ENCODE results near the gene RIBC2. TPM values are rescaled to one million over a fixed set of nuclear protein-coding genes. Genes with fewer than 3 reads are reported as not detected.

RIBC2 gene
- total RNA-seq (2012; rRNA removed) (0.28 and 0.36 TPM in 2 replicates), polyA plus RNA-seq (2012; rRNA removed) (0.29 and 0.50 TPM in 2 replicates), Bru-seq, nascent RNA (percentile 19 among the genes with signal in this experiment), BruChase-seq, experiment 1, labeled RNA remaining after a 6-hour chase (percentile 19 among the genes with signal in this experiment), BruChase-seq, experiment 2, labeled RNA remaining after a 2-hour chase (percentile 16 among the genes with signal in this experiment)
- polyA plus RNA-seq (2012; cell fraction: cytosol; rRNA removed) = 0.04 and 0.08 TPM in 2 replicates
- 0.07 and 0.11 TPM in 2 replicates for polyA plus RNA-seq (2012; cell fraction: nucleus; rRNA removed; ENCODE audit: low replicate concordance)
- long read RNA-seq = 0 reads

- Histone ChIP-seq H4K91ac (ENCODE audit: insufficient read depth, low read depth, low read length) (no peak within 1 kb of the TSS; the same call in 1 of the 2 replicates), H4K20me1 (ENCODE audit: insufficient read depth, low read length) (no peaks in the 10 kb centered on the region), H3K56ac (ENCODE audit: extremely low read depth, insufficient read depth, low read length) (no peak within 1 kb of the TSS), H3K4ac (ENCODE audit: low read depth, low read length) (peak within 1 kb of the TSS; percentile 40; the same call in 1 of the 2 replicates), H3K4me2 (ENCODE audit: low read depth, low read length) (peak within 1 kb of the TSS; percentile 92), H3K14ac (replicated peaks; ENCODE audit: low read depth, low read length) (peak within 1 kb of the TSS; percentile 59), H3K4me1 (ENCODE audit: control insufficient read depth, insufficient read depth, low read length) (peaks cover 2% of the 10 kb centered on the region), H2BK15ac (ENCODE audit: low read depth, low read length) (no peak within 1 kb of the TSS), H2BK20ac (ENCODE audit: low read depth, low read length) (no peak within 1 kb of the TSS), H2BK120ac (ENCODE audit: low read depth, low read length) (peak within 1 kb of the TSS; percentile 28; the same call in 1 of the 2 replicates), H2AK5ac (ENCODE audit: low read depth, low read length) (no peak within 1 kb of the TSS), H4K8ac (ENCODE audit: low read depth in 2 of 2, low read length in 2 of 2) (peak within 1 kb of the TSS in 1 of 2 experiments; percentile 55; a peak in 1 of 4 replicates), H2AK9ac (replicated peaks; ENCODE audit: low read depth, low read length, poor library complexity) (peak within 1 kb of the TSS; percentile 22), H3K4me3 (ENCODE audit: insufficient read depth, low read depth, low read length) (peak within 1 kb of the TSS; percentile 66), H3K9ac (ENCODE audit: low read depth, low read length) (peak within 1 kb of the TSS; percentile 65; the same call in 1 of the 2 replicates), H3K23ac (ENCODE audit: low read depth, low read length) (no peak within 1 kb of the TSS), H2AFZ (replicated peaks; ENCODE audit: low read length, poor library complexity) (peak within 1 kb of the TSS; percentile 92), H3K36me3 (ENCODE audit: control insufficient read depth, insufficient read depth, low read length) (no peaks in the 10 kb centered on the region; the same call in 1 of the 2 replicates), H3K27ac (ENCODE audit: insufficient read depth, low read length) (no peak within 1 kb of the TSS; the same call in 1 of the 2 replicates), H2BK5ac (ENCODE audit: low read depth, low read length, poor library complexity, severe bottlenecking) (no peak within 1 kb of the TSS), H3K18ac (ENCODE audit: low read depth, low read length) (no peak within 1 kb of the TSS), H3K9me1 (ENCODE audit: insufficient read depth, low read length) (no peaks in the 10 kb centered on the region), H3K27me3 (ENCODE audit: control insufficient read depth, insufficient read depth, low read length) (peaks cover 2% of the 10 kb centered on the region), H3K79me1 (ENCODE audit: low read depth in 1 of 2, low read length in 2 of 2) (0 out of 4 replicates have a peak, but pooled peaks cover 0 to 3% of the 10 kb centered on the region in 2 experiments), H4K5ac (ENCODE audit: low read depth, low read length) (no peak within 1 kb of the TSS), H3K9me3 (ENCODE audit: control insufficient read depth, insufficient read depth, low read length) (no peaks in the 10 kb centered on the region)
- peak; percentile 57 for DNase-seq
- dilution Hi-C loops (cut with HindIII; ENCODE audit: low sequenced_read_pairs, unreplicated experiment) = no loop called here
- in situ Hi-C loops (cut with MboI; ENCODE audit: low sequenced_read_pairs) = no loop called here
- TF ChIP-seq ELK1 (IDR thresholded peaks at IDR 0.05; ENCODE audit: borderline replicate concordance, low read depth, low read length) (no peak), MAZ (IDR thresholded peaks at IDR 0.05; ENCODE audit: borderline replicate concordance, low read depth, low read length) (no peak), BHLHE40 (IDR thresholded peaks at IDR 0.05; ENCODE audit: low read depth, low read length) (no peak), FOS (IDR thresholded peaks at IDR 0.05; ENCODE audit: low read depth, low read length) (no peak)
- no TSS peak for BruUV-seq (replicated peaks)
- ChIA-PET CTCF (interaction anchor here (0.6 kb wide), 2 partner anchors 65 to 326 kb away, joined by 3 read pairs; no protein-coding TSS in a partner anchor), POLR2A (ENCODE audit: unreplicated experiment) (no interaction called here)
- 8% methylated on average over 38 of the region's 68 CpGs; no CpG with 5 or more reads in 1 of the 2 experiments for WGBS, 2 experiments (ENCODE audit: extremely low coverage in 2 of 2, insufficient read length in 1 of 2)
- ATAC-seq (ENCODE audit: low read depth) = peak; percentile 74
- intact Hi-C loops (cut with micrococcal nuclease) = no loop called here
Observed at GRCh38 chr22:45413368-45414211, at the start of gene RIBC2, which contains the start of gene SMC1B. RIBC2 (plus strand) TSS chr22:45413693; CDS start chr22:45413887, 194 bp downstream. SMC1B (minus strand) TSS chr22:45413599; CDS start chr22:45413567, 32 bp downstream.

Measured in IMR-90 (cell line).